Activated CD4-positive, alpha-beta T cell treated with anti-CD3 and anti-CD28 coated beads for 4 hours (primary cell): ENCODE results near the gene PPP2R2D.
"Not testable (repeated sequence)": the region's sequence is repeated elsewhere in the genome, so short reads cannot be mapped to it uniquely, and the experiment has no call there.

ENCODE experiments used
- DNase-seq, 2 donors: peaks; one replicate each; pipeline ENCODE4 v3.0.0-alpha.2; 2020

PPP2R2D gene

GRCh38 chr10:131868436-131868835, 32.4 kb upstream of the PPP2R2D start:
- DNase-seq = no peak

- DNase-seq = no peak
Observed at GRCh38 chr10:131869344-131869743, 31.5 kb upstream of the PPP2R2D start.

- DNase-seq = no peak
Observed at GRCh38 chr10:131870411-131870810, 30.4 kb upstream of the PPP2R2D start.

GRCh38 chr10:131870831-131871672, 29.8 kb upstream of the PPP2R2D start:
- no peak for DNase-seq

- DNase-seq = no peak
Observed at GRCh38 chr10:131871673-131872005, 29.2 kb upstream of the PPP2R2D start.

- DNase-seq = no peak
Observed at GRCh38 chr10:131872011-131872826, 28.6 kb upstream of the PPP2R2D start.

- DNase-seq = no peak
Observed at GRCh38 chr10:131872827-131873375, 27.9 kb upstream of the PPP2R2D start.

- peak; percentile 20 to 43 for DNase-seq
Observed at GRCh38 chr10:131874991-131875451, 25.8 kb upstream of the PPP2R2D start.

- no peak for DNase-seq
Observed at GRCh38 chr10:131875501-131875900, 25.3 kb upstream of the PPP2R2D start.

GRCh38 chr10:131876017-131876416, 24.8 kb upstream of the PPP2R2D start:
- no peak for DNase-seq

- no peak for DNase-seq
Observed at GRCh38 chr10:131876508-131876907, 24.3 kb upstream of the PPP2R2D start.

- DNase-seq = no peak
Observed at GRCh38 chr10:131880016-131880590, 20.7 kb upstream of the PPP2R2D start.

- DNase-seq = no peak
Observed at GRCh38 chr10:131881104-131881880, 19.5 kb upstream of the PPP2R2D start.

GRCh38 chr10:131882151-131882550, 18.7 kb upstream of the PPP2R2D start:
- no peak for DNase-seq

GRCh38 chr10:131882590-131883451, 18.0 kb upstream of the PPP2R2D start:
- no peak for DNase-seq

GRCh38 chr10:131883621-131884393, 17.0 kb upstream of the PPP2R2D start:
- DNase-seq = not testable (repeated sequence)

GRCh38 chr10:131885391-131886165, 15.2 kb upstream of the PPP2R2D start:
- peak; percentile 77 to 85 for DNase-seq

GRCh38 chr10:131886237-131886636, 14.6 kb upstream of the PPP2R2D start:
- no peak for DNase-seq

GRCh38 chr10:131888186-131888604, 12.6 kb upstream of the PPP2R2D start:
- no peak for DNase-seq

GRCh38 chr10:131889755-131890154, 11.1 kb upstream of the PPP2R2D start:
- no peak for DNase-seq
